ENCODE measurements around the gene LPAR3. TPM values are rescaled to one million over a fixed set of nuclear protein-coding genes. Genes with fewer than 3 reads are reported as not detected.
A peak's percentile ranks its signal among the peaks of the same experiment; 100 is the strongest.
"Not testable (repeated sequence)": the region's sequence is repeated elsewhere in the genome, so short reads cannot be mapped to it uniquely, and the experiment has no call there.

LPAR3 gene
- total RNA-seq, 4 donors from 2014 or later: 9.1 TPM; not detected in 3

- Histone ChIP-seq H3K27ac (no peak overlapping the region), H3K4me3 (no peak overlapping the region), H3K36me3 (no peaks in the 10 kb centered on the region), H3K4me1 (no peaks in the 10 kb centered on the region), H3K9me3 (no peaks in the 10 kb centered on the region), H3K27me3 (no peaks in the 10 kb centered on the region)
- no peak for TF ChIP-seq POLR2A (IDR thresholded peaks at IDR 0.05)
- TF ChIP-seq CTCF (IDR thresholded peaks at IDR 0.05): no peak
- peak in 1 of 3 donors; percentile 53 for DNase-seq
Measured at GRCh38 chr1:84913555-84913892, 20.5 kb upstream of the LPAR3 start.

- DNase-seq: no peak
- no peaks in the 10 kb centered on the region for H3K36me3 ChIP-seq
- H3K27me3 ChIP-seq: no peaks in the 10 kb centered on the region
- TF ChIP-seq POLR2A (IDR thresholded peaks at IDR 0.05) (no peak), CTCF (IDR thresholded peaks at IDR 0.05) (no peak)
- H3K27ac ChIP-seq: no peak overlapping the region
- no peaks in the 10 kb centered on the region for H3K4me1 ChIP-seq
- H3K9me3 ChIP-seq: no peaks in the 10 kb centered on the region
- H3K4me3 ChIP-seq: no peak overlapping the region
Measured at GRCh38 chr1:84912726-84913554, 19.9 kb upstream of the LPAR3 start.

- H3K4me3 ChIP-seq, H3K36me3 ChIP-seq, H3K27me3 ChIP-seq: not testable (repeated sequence)
Measured at GRCh38 chr1:84908746-84909464, 15.9 kb upstream of the LPAR3 start.

GRCh38 chr1:84907095-84907827, 14.3 kb upstream of the LPAR3 start:
- no peaks in the 10 kb centered on the region for H3K36me3 ChIP-seq
- no peak overlapping the region for H3K27ac ChIP-seq
- no peak for TF ChIP-seq POLR2A (IDR thresholded peaks at IDR 0.05)
- no peak for TF ChIP-seq CTCF (IDR thresholded peaks at IDR 0.05)
- no peaks in the 10 kb centered on the region for H3K9me3 ChIP-seq
- H3K4me1 ChIP-seq: no peaks in the 10 kb centered on the region
- no peak for DNase-seq
- no peak overlapping the region for H3K4me3 ChIP-seq
- no peaks in the 10 kb centered on the region for H3K27me3 ChIP-seq

More at GRCh38 chr1:84908746-84909464, 15.9 kb upstream of the LPAR3 start:
- H3K9me3 ChIP-seq, H3K4me1 ChIP-seq, H3K27ac ChIP-seq, DNase-seq: not testable (repeated sequence)

GRCh38 chr1:84902727-84903126, 9.7 kb upstream of the LPAR3 start:
- not testable (repeated sequence) for H3K4me3 ChIP-seq, H3K4me1 ChIP-seq, DNase-seq, H3K9me3 ChIP-seq, H3K27ac ChIP-seq, H3K36me3 ChIP-seq, H3K27me3 ChIP-seq

- TF ChIP-seq CTCF (IDR thresholded peaks at IDR 0.05) (no peak), POLR2A (IDR thresholded peaks at IDR 0.05) (no peak)
- DNase-seq: no peak
- H3K9me3 ChIP-seq: no peaks in the 10 kb centered on the region
- H3K4me3 ChIP-seq: no peak overlapping the region
- H3K27me3 ChIP-seq: no peaks in the 10 kb centered on the region
- no peaks in the 10 kb centered on the region for H3K4me1 ChIP-seq
- H3K27ac ChIP-seq: no peak overlapping the region
- H3K36me3 ChIP-seq: no peaks in the 10 kb centered on the region
Measured at GRCh38 chr1:84899969-84900368, 7.0 kb upstream of the LPAR3 start.

All from Peyer's patch (tissue), 4 donors.